Measurements from ENCODE around the gene BORCS5.

DNA sequence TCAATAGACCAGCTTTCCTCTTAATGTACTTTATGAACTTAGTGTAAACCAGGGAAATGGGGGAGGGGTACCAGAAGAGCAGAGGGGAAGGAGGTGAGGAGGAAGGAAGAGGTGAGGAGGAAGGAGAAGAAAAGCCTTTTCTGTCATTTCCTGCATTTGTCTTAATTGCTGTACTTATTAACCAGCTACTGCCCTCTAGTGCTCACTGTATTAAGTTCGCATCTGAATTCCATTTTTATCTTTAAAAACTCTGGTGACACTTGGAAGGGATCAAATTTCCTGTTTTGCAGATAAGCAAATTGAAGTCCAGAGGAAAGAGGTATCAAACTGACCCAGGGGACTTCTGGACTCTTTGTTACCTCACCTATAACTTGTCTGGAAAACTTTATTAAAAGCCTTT, 29.1 kb upstream of the BORCS5 start:
- TF ChIP-seq CTCF (IDR thresholded peaks at IDR 0.05): peak; percentile 81
- no peak for TF ChIP-seq EZH2 (IDR thresholded peaks at IDR 0.05)

Measured in neural progenitor cell (in vitro differentiated cells).